DOHH2 (cell line): Measurements from ENCODE around the gene TMEM52.

Experiments used
- CTCF ChIP-seq: fragments of 200-600 bp; sonication (generic); IDR thresholded peaks from one replicate; pipeline ENCODE4 v1.5.1; 2014; ENCODE audit warnings: antibody characterized with exemption, mild to moderate bottlenecking, low read depth, low read length; ENCODE audit not compliant: poor library complexity, severe bottlenecking
- EZH2phosphoT487 ChIP-seq: fragments of 200-600 bp; sonication (generic); IDR thresholded peaks from 2 replicates; pipeline ENCODE4 v1.6.1; 2017; ENCODE audit warnings: borderline replicate concordance, mild to moderate bottlenecking, antibody characterized with exemption, low read length, moderate library complexity, mixed read lengths

- TF ChIP-seq CTCF (peak; percentile 96), EZH2phosphoT487 (no peak)
Measured at GRCh38 chr1:1943834-1944570, 24.9 kb upstream of the TMEM52 start.
